H1 (cell line): ENCODE measurements around the gene TRIB2.

Experiments used
- ATF2 ChIP-seq: IDR thresholded peaks from 2 replicates; pipeline ENCODE4 v1.6.1; 2012; ENCODE audit warnings: low read length, inconsistent platforms
- ATF3 ChIP-seq: IDR thresholded peaks from 2 replicates; pipeline ENCODE4 v1.6.1; 2011; ENCODE audit warnings: low read depth, mild to moderate bottlenecking, low read length; ENCODE audit not compliant: insufficient read depth
- MAFK ChIP-seq: IDR thresholded peaks from 2 replicates; pipeline ENCODE4 v1.6.1; 2012; ENCODE audit warnings: low read depth, mild to moderate bottlenecking, improper control_type of control experiment, low read length
- POLR2A ChIP-seq, 2 experiments: IDR thresholded peaks; 1 replicate in 1 of 2; 2 replicates in 1 of 2; pipeline ENCODE4 v1.6.1; 2011; ENCODE audit warnings: low read depth in 2 of 2, low read length in 2 of 2, mild to moderate bottlenecking in 2 of 2; ENCODE audit errors: control extremely low read depth in 1 of 2
- POLR2AphosphoS5 ChIP-seq: IDR thresholded peaks from 2 replicates; pipeline ENCODE4 v1.6.1; 2011; ENCODE audit warnings: low read depth, low read length
- SIRT6 ChIP-seq: IDR thresholded peaks from one replicate; pipeline ENCODE4 v1.7.1; 2012; ENCODE audit warnings: low read length, inconsistent platforms
- TF ChIP-seq, protein P1 (sequence below), 3 experiments: IDR thresholded peaks; 1 replicate in 2 of 3; 2 replicates in 1 of 3; pipeline versions ENCODE4 v1.5.1 to v1.6.1; 2011; ENCODE audit warnings: low read length in 3 of 3, mild to moderate bottlenecking in 3 of 3, inconsistent platforms in 2 of 3, low read depth in 1 of 3, moderate library complexity in 1 of 3; ENCODE audit not compliant: insufficient read depth in 1 of 3; ENCODE audit errors: control extremely low read depth in 1 of 3

- TF ChIP-seq ATF2 (no peak), SIRT6 (no peak), POLR2AphosphoS5 (no peak), POLR2A (IDR thresholded peaks at IDR 0.05; ENCODE audit: control extremely low read depth in 1 of 2, low read depth in 2 of 2, low read length in 2 of 2) (no peak), ATF3 (no peak), MAFK (no peak)
- TF ChIP-seq, protein P1, sequence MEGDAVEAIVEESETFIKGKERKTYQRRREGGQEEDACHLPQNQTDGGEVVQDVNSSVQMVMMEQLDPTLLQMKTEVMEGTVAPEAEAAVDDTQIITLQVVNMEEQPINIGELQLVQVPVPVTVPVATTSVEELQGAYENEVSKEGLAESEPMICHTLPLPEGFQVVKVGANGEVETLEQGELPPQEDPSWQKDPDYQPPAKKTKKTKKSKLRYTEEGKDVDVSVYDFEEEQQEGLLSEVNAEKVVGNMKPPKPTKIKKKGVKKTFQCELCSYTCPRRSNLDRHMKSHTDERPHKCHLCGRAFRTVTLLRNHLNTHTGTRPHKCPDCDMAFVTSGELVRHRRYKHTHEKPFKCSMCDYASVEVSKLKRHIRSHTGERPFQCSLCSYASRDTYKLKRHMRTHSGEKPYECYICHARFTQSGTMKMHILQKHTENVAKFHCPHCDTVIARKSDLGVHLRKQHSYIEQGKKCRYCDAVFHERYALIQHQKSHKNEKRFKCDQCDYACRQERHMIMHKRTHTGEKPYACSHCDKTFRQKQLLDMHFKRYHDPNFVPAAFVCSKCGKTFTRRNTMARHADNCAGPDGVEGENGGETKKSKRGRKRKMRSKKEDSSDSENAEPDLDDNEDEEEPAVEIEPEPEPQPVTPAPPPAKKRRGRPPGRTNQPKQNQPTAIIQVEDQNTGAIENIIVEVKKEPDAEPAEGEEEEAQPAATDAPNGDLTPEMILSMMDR (IDR thresholded peaks at IDR 0.05; ENCODE audit: control extremely low read depth in 1 of 3, insufficient read depth in 1 of 3, low read depth in 1 of 3, low read length in 3 of 3): no peak
These were observed 1.3 kb upstream of the TRIB2 start for GRCh38 chr2:12715258-12716031.
